SK-N-SH treated with all-trans-retinoic acid at 6 μM for 48 hours (cell line): ENCODE results near the gene CCDC178.

Experiments used
- ATAC-seq: fragments of 200-7000 bp; cut with Tn5 transposase; 3 replicates; pipeline ENCODE4 v1.9.1; 2020; ENCODE audit warnings: mild to moderate bottlenecking, moderate library complexity
- ARNTL ChIP-seq: fragments of 450-650 bp; formaldehyde crosslinking; IDR thresholded peaks from 2 replicates; pipeline ENCODE4 v1.5.0; 2020; ENCODE audit warnings: low read depth, mild to moderate bottlenecking, moderate library complexity, borderline replicate concordance
- BACH2 ChIP-seq: fragments of 250-450 bp; sonication (Bioruptor Pico); IDR thresholded peaks from 2 replicates; pipeline ENCODE4 v1.9.0; 2021; ENCODE audit warnings: mild to moderate bottlenecking, borderline replicate concordance
- CSDC2 ChIP-seq: fragments of 250-450 bp; sonication (Bioruptor Pico); IDR thresholded peaks from 2 replicates; pipeline ENCODE4 v1.5.0; 2020; ENCODE audit warnings: mild to moderate bottlenecking, moderate library complexity
- ESRRG ChIP-seq: fragments of 250-450 bp; sonication (Bioruptor Pico); IDR thresholded peaks from 2 replicates; pipeline ENCODE4 v1.6.1; 2021; ENCODE audit warnings: mild to moderate bottlenecking
- GLIS3 ChIP-seq: fragments of 250-450 bp; sonication (Bioruptor Pico); IDR thresholded peaks from 2 replicates; pipeline ENCODE4 v1.5.0; 2020; ENCODE audit warnings: mild to moderate bottlenecking, moderate library complexity
- ISL1 ChIP-seq: fragments of 250-450 bp; sonication (Bioruptor Pico); IDR thresholded peaks from 2 replicates; pipeline ENCODE4 v2.1.2; 2022; ENCODE audit warnings: mild to moderate bottlenecking, moderate library complexity
- PPARA ChIP-seq: fragments of 250-450 bp; sonication (Bioruptor Pico); IDR thresholded peaks from 2 replicates; pipeline ENCODE4 v1.5.0; 2020; ENCODE audit warnings: mild to moderate bottlenecking, borderline replicate concordance
- SNAI2 ChIP-seq: fragments of 250-450 bp; sonication (Bioruptor Pico); IDR thresholded peaks from 2 replicates; pipeline ENCODE4 v1.5.0; 2020; ENCODE audit warnings: mild to moderate bottlenecking, moderate library complexity
- TCF4 ChIP-seq: fragments of 250-450 bp; sonication (Bioruptor Pico); IDR thresholded peaks from 2 replicates; pipeline ENCODE4 v1.8.0; 2021; ENCODE audit warnings: mild to moderate bottlenecking, moderate library complexity, borderline replicate concordance
- ZFP3 ChIP-seq: fragments of 250-450 bp; sonication (Bioruptor Pico); IDR thresholded peaks from 2 replicates; pipeline ENCODE4 v1.5.0; 2020; ENCODE audit warnings: mild to moderate bottlenecking, moderate library complexity
- ZNF565 ChIP-seq: fragments of 450-650 bp; formaldehyde crosslinking; conservative IDR thresholded peaks from 2 replicates; pipeline ENCODE4 v1.5.0; 2020; ENCODE audit warnings: low read depth, mild to moderate bottlenecking, moderate library complexity
- ZNF70 ChIP-seq: fragments of 450-650 bp; formaldehyde crosslinking; IDR thresholded peaks from 2 replicates; pipeline ENCODE4 v1.5.0; 2020; ENCODE audit warnings: mild to moderate bottlenecking, moderate library complexity
- ZNF8 ChIP-seq: fragments of 450-650 bp; formaldehyde crosslinking; IDR thresholded peaks from 2 replicates; pipeline ENCODE4 v1.5.0; 2020; ENCODE audit warnings: mild to moderate bottlenecking, moderate library complexity
- TF ChIP-seq, protein P1 (sequence below): fragments of 250-450 bp; sonication (Bioruptor Pico); IDR thresholded peaks from 2 replicates; pipeline ENCODE4 v1.8.0; 2020; ENCODE audit warnings: mild to moderate bottlenecking, moderate library complexity, borderline replicate concordance
- TF ChIP-seq, protein P2 (sequence below): fragments of 250-450 bp; sonication (Bioruptor Pico); IDR thresholded peaks from 2 replicates; pipeline ENCODE4 v1.5.1; 2020; ENCODE audit warnings: low read depth, mild to moderate bottlenecking, moderate library complexity
- TF ChIP-seq, protein P3 (sequence below): fragments of 250-450 bp; sonication (Bioruptor Pico); IDR thresholded peaks from 2 replicates; pipeline ENCODE4 v1.5.0; 2020; ENCODE audit warnings: mild to moderate bottlenecking, moderate library complexity
- TF ChIP-seq, protein P4 (sequence below): fragments of 250-450 bp; sonication (Bioruptor Pico); IDR thresholded peaks from 2 replicates; pipeline ENCODE4 v1.8.0; 2021; ENCODE audit warnings: low read depth, mild to moderate bottlenecking, moderate library complexity, borderline replicate concordance
- TF ChIP-seq, protein P5 (sequence below): fragments of 250-450 bp; sonication (Bioruptor Pico); IDR thresholded peaks from 2 replicates; pipeline ENCODE4 v1.5.1; 2021; ENCODE audit warnings: mild to moderate bottlenecking, moderate library complexity

The CCDC178 gene

DNA sequence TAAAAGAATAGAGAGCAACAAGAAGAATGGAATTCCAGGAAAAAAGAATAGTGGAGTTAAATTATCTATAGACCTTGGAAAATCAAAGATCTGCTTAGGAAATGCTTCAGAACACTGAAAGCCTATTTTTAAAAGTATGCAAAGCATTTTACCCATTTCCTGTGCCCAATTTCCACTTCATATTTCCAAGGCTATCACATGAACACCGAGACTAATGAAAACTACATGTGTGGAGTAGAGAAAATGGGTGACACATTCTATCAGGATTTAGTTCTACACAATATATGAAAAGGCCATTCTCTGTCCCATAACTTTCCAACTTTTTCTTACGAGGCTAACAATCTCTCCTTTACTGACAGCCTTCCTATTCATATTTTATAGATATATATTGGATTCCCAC, 279.4 kb downstream of the CCDC178 start:
- TF ChIP-seq PPARA (CRISPR knock-in tag): no peak
- no peak for TF ChIP-seq TCF4
- no peak for TF ChIP-seq ZFP3 (CRISPR knock-in tag)
- no peak for TF ChIP-seq ZNF70 (CRISPR knock-in tag)
- TF ChIP-seq ZNF565 (CRISPR knock-in tag): no peak
- TF ChIP-seq, protein P1, sequence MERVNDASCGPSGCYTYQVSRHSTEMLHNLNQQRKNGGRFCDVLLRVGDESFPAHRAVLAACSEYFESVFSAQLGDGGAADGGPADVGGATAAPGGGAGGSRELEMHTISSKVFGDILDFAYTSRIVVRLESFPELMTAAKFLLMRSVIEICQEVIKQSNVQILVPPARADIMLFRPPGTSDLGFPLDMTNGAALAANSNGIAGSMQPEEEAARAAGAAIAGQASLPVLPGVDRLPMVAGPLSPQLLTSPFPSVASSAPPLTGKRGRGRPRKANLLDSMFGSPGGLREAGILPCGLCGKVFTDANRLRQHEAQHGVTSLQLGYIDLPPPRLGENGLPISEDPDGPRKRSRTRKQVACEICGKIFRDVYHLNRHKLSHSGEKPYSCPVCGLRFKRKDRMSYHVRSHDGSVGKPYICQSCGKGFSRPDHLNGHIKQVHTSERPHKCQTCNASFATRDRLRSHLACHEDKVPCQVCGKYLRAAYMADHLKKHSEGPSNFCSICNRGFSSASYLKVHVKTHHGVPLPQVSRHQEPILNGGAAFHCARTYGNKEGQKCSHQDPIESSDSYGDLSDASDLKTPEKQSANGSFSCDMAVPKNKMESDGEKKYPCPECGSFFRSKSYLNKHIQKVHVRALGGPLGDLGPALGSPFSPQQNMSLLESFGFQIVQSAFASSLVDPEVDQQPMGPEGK: no peak
- no peak for TF ChIP-seq ISL1 (CRISPR knock-in tag)
- no peak for TF ChIP-seq ARNTL
- TF ChIP-seq, protein P2, sequence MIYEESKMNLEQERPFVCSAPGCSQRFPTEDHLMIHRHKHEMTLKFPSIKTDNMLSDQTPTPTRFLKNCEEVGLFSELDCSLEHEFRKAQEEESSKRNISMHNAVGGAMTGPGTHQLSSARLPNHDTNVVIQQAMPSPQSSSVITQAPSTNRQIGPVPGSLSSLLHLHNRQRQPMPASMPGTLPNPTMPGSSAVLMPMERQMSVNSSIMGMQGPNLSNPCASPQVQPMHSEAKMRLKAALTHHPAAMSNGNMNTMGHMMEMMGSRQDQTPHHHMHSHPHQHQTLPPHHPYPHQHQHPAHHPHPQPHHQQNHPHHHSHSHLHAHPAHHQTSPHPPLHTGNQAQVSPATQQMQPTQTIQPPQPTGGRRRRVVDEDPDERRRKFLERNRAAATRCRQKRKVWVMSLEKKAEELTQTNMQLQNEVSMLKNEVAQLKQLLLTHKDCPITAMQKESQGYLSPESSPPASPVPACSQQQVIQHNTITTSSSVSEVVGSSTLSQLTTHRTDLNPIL (CRISPR knock-in tag): no peak
- TF ChIP-seq ESRRG (CRISPR knock-in tag): no peak
- TF ChIP-seq, protein P3, sequence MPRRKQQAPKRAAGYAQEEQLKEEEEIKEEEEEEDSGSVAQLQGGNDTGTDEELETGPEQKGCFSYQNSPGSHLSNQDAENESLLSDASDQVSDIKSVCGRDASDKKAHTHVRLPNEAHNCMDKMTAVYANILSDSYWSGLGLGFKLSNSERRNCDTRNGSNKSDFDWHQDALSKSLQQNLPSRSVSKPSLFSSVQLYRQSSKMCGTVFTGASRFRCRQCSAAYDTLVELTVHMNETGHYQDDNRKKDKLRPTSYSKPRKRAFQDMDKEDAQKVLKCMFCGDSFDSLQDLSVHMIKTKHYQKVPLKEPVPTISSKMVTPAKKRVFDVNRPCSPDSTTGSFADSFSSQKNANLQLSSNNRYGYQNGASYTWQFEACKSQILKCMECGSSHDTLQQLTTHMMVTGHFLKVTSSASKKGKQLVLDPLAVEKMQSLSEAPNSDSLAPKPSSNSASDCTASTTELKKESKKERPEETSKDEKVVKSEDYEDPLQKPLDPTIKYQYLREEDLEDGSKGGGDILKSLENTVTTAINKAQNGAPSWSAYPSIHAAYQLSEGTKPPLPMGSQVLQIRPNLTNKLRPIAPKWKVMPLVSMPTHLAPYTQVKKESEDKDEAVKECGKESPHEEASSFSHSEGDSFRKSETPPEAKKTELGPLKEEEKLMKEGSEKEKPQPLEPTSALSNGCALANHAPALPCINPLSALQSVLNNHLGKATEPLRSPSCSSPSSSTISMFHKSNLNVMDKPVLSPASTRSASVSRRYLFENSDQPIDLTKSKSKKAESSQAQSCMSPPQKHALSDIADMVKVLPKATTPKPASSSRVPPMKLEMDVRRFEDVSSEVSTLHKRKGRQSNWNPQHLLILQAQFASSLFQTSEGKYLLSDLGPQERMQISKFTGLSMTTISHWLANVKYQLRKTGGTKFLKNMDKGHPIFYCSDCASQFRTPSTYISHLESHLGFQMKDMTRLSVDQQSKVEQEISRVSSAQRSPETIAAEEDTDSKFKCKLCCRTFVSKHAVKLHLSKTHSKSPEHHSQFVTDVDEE (CRISPR knock-in tag): no peak
- TF ChIP-seq SNAI2 (CRISPR knock-in tag): no peak
- TF ChIP-seq CSDC2: no peak
- no peak for TF ChIP-seq GLIS3
- no peak for TF ChIP-seq BACH2 (CRISPR knock-in tag)
- TF ChIP-seq, protein P4, sequence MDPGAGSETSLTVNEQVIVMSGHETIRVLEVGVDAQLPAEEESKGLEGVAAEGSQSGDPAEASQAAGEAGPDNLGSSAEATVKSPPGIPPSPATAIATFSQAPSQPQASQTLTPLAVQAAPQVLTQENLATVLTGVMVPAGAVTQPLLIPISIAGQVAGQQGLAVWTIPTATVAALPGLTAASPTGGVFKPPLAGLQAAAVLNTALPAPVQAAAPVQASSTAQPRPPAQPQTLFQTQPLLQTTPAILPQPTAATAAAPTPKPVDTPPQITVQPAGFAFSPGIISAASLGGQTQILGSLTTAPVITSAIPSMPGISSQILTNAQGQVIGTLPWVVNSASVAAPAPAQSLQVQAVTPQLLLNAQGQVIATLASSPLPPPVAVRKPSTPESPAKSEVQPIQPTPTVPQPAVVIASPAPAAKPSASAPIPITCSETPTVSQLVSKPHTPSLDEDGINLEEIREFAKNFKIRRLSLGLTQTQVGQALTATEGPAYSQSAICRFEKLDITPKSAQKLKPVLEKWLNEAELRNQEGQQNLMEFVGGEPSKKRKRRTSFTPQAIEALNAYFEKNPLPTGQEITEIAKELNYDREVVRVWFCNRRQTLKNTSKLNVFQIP (CRISPR knock-in tag): no peak
- ATAC-seq: no peak

DNA sequence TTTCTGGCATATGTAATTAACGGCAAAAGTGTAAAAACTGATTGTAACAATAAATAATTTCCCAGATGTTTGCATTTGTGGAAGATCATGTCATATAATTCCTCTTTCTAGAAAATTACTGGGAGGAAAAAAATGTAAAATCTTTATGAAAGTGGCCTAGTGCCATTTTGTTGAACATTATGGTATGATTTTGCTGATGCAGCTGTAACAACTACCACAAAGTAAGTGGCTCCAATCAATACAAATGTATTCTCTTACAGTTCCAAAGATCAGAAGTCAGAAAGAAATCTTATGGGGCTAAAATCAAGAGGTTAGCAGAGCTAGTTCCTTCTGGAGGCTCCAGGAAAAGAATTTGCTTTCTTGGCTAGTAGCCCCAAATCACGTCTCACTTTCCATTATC, 281.4 kb downstream of the CCDC178 start:
- no peak for ATAC-seq
- TF ChIP-seq ISL1 (CRISPR knock-in tag) (no peak), ZNF70 (CRISPR knock-in tag) (no peak), CSDC2 (no peak), GLIS3 (no peak), ZFP3 (CRISPR knock-in tag) (no peak), TCF4 (no peak), ZNF8 (CRISPR knock-in tag) (no peak)
- TF ChIP-seq, protein P1: no peak
- TF ChIP-seq, protein P2 (CRISPR knock-in tag): no peak
- TF ChIP-seq, protein P5, sequence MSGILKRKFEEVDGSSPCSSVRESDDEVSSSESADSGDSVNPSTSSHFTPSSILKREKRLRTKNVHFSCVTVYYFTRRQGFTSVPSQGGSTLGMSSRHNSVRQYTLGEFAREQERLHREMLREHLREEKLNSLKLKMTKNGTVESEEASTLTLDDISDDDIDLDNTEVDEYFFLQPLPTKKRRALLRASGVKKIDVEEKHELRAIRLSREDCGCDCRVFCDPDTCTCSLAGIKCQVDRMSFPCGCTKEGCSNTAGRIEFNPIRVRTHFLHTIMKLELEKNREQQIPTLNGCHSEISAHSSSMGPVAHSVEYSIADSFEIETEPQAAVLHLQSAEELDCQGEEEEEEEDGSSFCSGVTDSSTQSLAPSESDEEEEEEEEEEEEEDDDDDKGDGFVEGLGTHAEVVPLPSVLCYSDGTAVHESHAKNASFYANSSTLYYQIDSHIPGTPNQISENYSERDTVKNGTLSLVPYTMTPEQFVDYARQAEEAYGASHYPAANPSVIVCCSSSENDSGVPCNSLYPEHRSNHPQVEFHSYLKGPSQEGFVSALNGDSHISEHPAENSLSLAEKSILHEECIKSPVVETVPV (CRISPR knock-in tag): no peak
- TF ChIP-seq, all 23 proteins: peak for 0
